GM19035 (cell line): ENCODE results near the gene TMEM181.
"Not testable (repeated sequence)": the region's sequence is repeated elsewhere in the genome, so short reads cannot be mapped to it uniquely, and the experiment has no call there.

Source experiments
- ATAC-seq: cut with Tn5 transposase; IDR thresholded peaks from one replicate; pipeline ENCODE4 v1.9.1; 2021; ENCODE audit not compliant: unreplicated experiment

The TMEM181 gene

GRCh38 chr6:158635427-158636073, 75.7 kb downstream of the TMEM181 start:
- no peak for ATAC-seq

GRCh38 chr6:158636778-158637177, 76.9 kb downstream of the TMEM181 start:
- no peak for ATAC-seq

- ATAC-seq: no peak
Observed at GRCh38 chr6:158638324-158638854, 78.5 kb downstream of the TMEM181 start.

- ATAC-seq: no peak
Observed at GRCh38 chr6:158639056-158639455, 79.2 kb downstream of the TMEM181 start.

- no peak for ATAC-seq
Observed at GRCh38 chr6:158640519-158640918, 80.6 kb downstream of the TMEM181 start.

GRCh38 chr6:158642097-158642601, 82.3 kb downstream of the TMEM181 start:
- ATAC-seq: no peak

- peak; percentile 4 for ATAC-seq
Observed at GRCh38 chr6:158643836-158644230, 83.9 kb downstream of the TMEM181 start.

GRCh38 chr6:158644231-158645063, 84.6 kb downstream of the TMEM181 start, which contains the start of gene DYNLT1:
Gene DYNLT1, minus strand, starts transcription at chr6:158644743. Its CDS starts 35 bp downstream, at chr6:158644708.
- peak; percentile 67 for ATAC-seq

GRCh38 chr6:158645064-158646022, 85.5 kb downstream of the TMEM181 start:
- no peak for ATAC-seq

GRCh38 chr6:158646023-158646910, 86.4 kb downstream of the TMEM181 start:
- no peak for ATAC-seq

GRCh38 chr6:158647501-158647900, 87.6 kb downstream of the TMEM181 start:
- no peak for ATAC-seq

GRCh38 chr6:158648682-158649131, 88.8 kb downstream of the TMEM181 start:
- no peak for ATAC-seq

- peak; percentile 52 for ATAC-seq
Observed at GRCh38 chr6:158649289-158650143, 89.6 kb downstream of the TMEM181 start, which contains the start of gene SYTL3. Gene SYTL3, plus strand, starts transcription at chr6:158650054. Its CDS starts 13,215 bp downstream, at chr6:158663269.

- not testable (repeated sequence) for ATAC-seq
Observed at GRCh38 chr6:158651981-158652737, 92.3 kb downstream of the TMEM181 start.

- peak; percentile 41 for ATAC-seq
Observed at GRCh38 chr6:158653577-158654354, 93.9 kb downstream of the TMEM181 start.

GRCh38 chr6:158654498-158654897, 94.6 kb downstream of the TMEM181 start:
- no peak for ATAC-seq

GRCh38 chr6:158654960-158655489, 95.1 kb downstream of the TMEM181 start:
- ATAC-seq: no peak
